Measurements from ENCODE around the gene ALPG.
"Not testable (repeated sequence)": the region's sequence is repeated elsewhere in the genome, so short reads cannot be mapped to it uniquely, and the experiment has no call there.

Gene ALPG

DNA sequence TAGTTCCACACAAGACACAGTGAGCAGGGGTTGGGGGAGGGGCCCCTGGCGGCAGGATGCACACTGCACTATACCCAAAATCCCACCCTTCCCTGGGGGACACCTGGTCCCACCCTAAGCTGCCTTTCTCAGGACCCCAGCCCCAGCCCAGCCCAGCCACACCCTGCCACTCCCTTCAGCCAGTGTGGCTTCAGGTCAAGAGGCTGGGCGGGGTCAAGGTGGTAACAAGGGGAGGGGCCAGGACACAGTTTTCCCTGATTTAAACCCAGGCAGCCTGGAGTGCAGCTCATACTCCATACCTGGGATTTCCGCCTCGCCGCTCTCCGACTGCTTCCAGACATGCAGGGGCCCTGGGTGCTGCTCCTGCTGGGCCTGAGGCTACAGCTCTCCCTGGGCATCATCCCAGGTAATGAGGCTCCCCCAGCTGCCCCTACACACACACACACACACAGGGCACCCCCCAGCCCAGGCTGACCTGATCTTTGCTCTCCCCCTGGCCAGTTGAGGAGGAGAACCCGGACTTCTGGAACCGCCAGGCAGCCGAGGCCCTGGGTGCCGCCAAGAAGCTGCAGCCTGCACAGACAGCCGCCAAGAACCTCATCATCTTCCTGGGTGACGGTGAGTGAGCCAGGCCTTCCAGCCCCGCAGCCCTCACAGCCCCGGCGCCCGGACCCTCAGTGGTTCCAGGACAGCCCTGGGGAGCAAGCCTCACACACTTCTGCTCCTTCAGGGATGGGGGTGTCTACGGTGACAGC lies at the start of gene ALPG:
TSS of gene ALPG (plus strand) at position 289 of the 755 bp plus-strand sequence. CDS start at position 340, 51 bp downstream.
- DNase-seq = no peak

DNA sequence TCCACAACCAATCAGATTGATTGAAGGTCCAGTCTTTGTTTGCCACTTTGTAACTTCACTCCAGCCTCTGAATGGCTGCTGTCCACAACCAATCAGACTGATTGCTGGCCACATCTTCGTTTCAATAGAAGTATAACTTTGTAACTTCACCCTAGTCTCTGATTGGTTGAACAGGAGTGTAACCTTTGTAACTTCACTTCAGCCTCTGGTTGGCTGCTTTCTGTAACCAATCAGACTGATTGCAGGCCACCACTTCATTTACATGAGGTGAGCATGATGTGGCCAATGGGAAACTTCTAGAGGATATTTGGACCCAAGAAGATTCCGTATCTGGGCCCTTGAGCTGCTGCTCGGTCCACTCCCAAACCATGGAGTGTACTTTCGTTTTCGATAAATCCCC lies 45.0 kb upstream of the ALPG start:
- DNase-seq = no peak

- no peak for DNase-seq
Measured at GRCh38 chr2:232362174-232362900, 44.3 kb upstream of the ALPG start.

GRCh38 chr2:232363064-232363783 lies 43.4 kb upstream of the ALPG start:
- not testable (repeated sequence) for DNase-seq

DNA sequence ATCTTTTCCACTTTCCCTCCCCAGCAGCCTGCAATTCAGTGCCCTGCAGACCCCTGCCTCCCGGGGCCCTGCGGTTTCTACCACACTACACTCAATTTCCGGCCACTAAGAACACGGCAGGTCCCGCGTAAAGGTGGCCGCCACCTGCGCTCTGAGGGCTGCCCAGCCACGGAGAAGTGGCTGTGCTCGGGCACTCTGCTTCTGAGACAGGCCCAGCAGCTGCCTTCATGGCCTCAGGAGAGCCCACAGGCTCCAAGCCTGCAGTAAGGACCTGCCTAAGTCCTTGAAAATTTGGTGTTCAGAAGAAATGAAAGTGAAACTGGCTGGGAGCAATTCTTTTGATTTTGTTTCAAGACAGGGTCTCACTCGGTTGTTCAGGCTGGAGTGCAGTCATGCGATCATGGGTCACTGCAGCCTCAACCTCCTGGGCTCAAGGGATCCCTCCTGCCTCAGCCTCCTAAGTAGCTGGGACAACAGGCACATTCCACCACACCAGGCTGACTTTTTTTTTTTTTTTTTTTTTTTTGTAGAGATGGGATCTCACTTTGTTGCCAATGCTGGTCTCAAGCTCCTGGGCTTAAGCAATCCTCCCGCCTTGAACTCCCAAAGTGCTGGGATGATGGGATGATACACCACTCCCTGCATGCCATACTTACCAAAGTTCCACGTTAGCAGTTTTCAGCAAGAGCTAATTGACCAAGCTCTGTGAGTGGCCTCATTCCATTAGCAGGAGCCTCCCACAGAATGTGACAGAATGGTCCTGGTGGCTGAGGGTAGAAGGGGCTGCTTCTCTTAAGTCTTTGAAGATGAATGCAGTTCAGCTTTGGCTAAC lies 42.6 kb upstream of the ALPG start:
- DNase-seq = peak; percentile 63

- not testable (repeated sequence) for DNase-seq
Measured at GRCh38 chr2:232364806-232365594, 41.6 kb upstream of the ALPG start.

- peak; percentile 41 for DNase-seq
Measured at GRCh38 chr2:232365621-232366321, 40.9 kb upstream of the ALPG start.

- not testable (repeated sequence) for DNase-seq
Measured at GRCh38 chr2:232366461-232366860, 40.2 kb upstream of the ALPG start.

GRCh38 chr2:232367016-232367415 lies 39.6 kb upstream of the ALPG start:
- no peak for DNase-seq

DNA sequence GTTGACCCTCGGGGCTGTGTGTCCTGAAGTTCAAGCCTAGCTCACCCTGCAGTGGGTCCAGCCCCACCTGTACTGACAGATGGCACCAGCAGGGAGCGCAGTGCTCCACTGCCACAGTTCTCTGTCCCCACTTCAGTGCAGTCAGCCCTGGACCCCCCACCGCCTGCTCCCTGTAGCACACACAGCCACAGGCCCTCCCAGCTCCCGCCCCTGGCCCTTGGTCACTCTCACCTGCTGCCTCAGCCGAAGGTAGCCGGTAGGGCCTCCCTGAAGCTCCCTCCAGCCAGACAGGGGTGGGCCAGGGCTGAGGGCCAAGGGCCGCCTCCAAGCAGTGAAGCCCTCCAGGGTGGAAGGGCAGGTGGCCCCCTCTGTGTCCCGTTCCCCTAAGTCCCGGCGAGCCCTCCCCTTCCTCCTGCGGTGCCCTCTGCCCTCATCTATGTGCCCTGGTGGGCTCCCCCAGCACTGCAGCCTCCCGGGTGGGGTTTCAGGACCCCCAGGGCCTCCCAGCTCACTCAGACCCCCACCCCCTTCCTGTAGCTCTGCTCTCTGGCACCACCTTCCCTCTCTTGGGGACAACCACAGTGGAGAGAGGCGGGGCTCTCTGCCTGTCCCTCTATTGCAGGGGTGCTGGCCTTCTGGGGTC lies 38.9 kb upstream of the ALPG start:
- DNase-seq = no peak

DNA sequence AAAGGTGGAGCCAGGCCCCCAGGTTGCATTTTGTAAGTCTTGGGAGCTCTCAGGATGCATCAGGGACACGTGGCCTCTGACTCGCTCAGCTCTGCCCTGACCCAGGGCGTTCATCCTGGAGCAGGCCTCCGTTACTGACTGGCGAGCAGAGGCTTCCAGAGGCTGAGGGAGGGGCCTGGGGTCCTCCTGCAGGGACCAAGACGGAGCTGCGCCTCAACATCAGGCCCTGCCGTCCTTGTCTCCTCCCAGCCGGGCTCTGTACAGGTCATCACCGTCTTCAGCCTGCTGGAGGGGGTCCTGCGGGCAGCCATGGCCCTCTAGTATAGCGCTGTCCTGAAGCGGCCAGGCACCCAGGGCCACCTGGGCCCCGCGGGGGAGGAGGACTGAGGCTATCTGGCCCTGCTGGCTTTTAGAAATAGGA lies 38.3 kb upstream of the ALPG start:
- no peak for DNase-seq

GRCh38 chr2:232369126-232369951 lies 37.3 kb upstream of the ALPG start:
- no peak for DNase-seq

DNA sequence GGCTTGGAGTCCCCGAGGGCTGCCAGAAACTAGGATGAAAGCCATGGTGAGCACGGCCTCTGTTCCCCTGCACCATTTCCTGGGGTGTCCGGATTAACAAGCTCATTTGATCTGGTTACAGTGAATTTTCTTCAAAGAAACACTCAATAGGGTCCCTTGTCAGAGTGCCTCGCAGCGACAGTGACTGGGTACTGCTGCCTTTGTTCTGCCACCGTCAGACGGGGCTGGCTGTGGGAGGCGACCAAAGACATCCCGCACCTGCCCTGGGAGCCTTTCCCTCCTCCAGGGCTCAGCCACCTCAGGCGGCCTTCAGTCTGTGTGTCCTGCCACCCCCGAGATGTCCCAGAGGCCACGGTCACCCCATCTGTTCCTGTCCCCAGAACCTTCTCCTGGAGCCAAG lies 36.6 kb upstream of the ALPG start:
- not testable (repeated sequence) for DNase-seq

- DNase-seq = peak; percentile 81
Measured at GRCh38 chr2:232372231-232373208, 34.1 kb upstream of the ALPG start.

DNA sequence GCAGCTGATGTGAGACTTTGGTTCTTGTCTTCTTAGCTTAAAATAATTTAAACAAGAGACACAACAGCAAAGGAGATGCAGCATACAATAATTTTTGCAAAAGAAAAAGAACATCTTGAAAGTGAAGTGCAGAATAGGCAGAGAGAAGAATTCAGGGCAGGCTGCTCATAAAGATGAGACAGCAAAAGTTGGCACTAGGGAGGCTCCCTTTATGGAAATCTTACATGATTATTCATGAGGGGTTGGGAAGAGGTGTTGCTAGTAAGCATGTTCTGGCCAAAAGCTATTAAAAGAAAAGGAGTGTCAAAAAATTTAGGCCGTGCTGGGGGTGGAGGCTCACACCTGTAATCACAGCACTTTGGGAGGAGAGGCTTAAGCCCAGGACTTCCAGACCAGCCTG lies 32.3 kb upstream of the ALPG start:
- DNase-seq = no peak

DNA sequence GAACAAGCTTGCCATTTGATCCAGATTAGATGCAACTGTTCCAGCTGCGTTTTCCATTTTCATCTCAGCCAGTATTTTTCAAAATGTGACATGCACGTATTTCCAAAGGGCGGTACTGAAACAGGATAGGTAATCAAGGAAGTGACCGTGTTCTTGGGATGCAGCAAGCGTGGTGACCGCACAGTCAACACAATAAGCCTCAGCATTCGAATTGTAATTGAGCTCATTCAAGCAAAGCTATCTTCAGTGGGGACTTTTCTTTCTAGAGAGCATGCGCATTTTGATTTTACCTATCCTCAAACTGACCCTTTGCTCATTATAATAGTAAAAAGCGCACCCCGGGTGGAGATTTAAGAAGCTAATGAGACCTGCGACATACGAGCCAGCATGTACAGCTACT lies 31.5 kb upstream of the ALPG start:
- no peak for DNase-seq

DNA sequence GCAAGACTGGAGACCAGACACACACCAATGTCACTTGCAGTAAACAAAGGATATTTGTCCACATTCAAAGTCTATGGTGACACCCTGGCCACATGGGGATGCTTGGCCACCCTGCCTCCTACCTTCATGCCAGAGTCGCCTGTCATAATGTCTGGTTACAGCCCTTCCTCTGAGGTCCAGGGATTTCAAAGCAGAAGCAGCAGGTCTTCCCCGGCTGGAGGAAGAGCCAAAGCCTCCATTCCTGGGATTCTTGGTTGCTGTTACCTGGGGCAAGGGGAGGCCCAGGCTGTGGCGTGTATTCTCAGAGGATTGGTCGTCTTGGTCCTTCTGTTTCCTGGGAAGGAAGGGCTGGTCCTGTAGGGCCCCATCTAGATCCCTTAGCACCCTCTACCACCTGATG lies 30.4 kb upstream of the ALPG start:
- DNase-seq = no peak

- no peak for DNase-seq
Measured at GRCh38 chr2:232376713-232377112, 29.9 kb upstream of the ALPG start.

Data from inflammatory macrophage treated with lipopolysaccharide for 4 hours (primary cell).